IPS DF 4.7 (cell line): ENCODE data around the gene CFAP299.

Experiments
- DNase-seq: peaks from one replicate; pipeline ENCODE4 v3.0.0-alpha.2; 2013; ENCODE audit warnings: low spot score; ENCODE audit errors: extremely low read depth

CFAP299 gene

DNA sequence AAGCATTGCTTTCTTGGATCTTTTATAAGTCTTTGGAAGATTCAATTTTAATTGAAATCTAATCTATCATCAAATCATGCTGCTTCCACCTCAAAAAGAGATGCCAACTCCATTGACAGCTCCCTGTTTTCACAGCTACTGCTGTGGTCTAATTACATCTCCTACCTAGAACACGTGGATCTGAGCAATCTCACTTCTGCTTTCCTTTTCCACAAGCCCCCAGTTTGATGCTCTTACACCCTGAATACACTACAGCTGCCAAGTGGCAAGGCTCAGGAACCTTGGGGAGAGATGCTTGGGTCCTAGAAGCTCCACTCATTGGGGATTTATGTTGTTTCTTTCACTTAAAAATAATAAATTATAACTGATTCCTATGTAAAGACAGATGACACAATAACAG, 172.0 kb downstream of the CFAP299 start:
- no peak for DNase-seq

DNA sequence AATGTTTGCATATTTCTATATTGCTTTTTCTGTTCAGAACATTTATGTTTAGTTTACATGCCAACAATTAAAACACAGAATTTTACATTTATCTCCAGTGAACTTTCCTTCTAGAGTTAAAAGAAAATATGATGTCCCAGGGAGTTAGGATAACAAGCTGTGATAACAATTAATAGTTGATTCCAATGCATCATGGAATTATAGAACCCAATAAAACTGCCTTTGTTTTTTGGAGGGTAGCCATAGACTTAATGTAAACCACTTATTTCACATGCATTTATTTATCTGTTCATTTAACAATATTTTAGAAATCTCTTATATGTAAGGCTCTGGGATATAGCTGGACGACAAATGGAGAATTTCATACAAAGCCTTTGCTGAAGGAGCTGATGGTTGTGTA, 180.0 kb downstream of the CFAP299 start:
- no peak for DNase-seq

DNA sequence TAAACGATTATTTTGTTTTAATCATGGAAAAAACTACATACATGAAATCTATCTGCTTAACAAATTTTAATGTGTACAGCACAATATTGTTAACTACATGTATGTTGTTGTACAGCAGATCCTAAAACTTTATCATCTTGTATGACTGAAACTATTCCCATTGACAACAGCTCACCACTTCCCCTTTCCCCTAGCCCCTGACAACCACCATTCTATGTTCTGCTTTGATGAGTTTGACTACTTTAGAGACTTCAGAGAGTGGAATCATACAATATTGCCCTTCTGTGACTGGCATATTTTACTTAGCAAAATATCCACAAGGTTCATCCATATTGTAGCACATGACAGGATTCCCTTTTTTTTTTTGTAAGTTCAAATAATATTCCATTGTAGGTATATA, 185.9 kb downstream of the CFAP299 start:
- DNase-seq, result no peak

DNA sequence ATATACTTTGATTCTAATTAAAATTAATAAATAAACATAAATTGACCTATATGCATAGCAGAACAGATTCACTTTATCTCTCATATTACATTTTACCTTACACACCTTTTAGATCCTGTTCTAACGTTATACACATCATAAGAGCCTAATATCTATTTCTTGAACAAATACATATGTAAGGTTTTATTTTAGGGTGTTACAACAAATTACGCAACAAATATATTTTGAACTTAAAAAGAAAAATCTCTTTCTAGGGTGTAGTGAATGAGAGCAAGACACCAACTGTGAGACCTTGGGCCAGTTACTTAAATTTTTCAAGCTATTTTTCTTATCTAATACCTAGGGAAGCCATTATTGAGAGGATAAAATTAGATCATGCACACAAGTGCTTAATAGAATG, 191.2 kb downstream of the CFAP299 start:
- no peak for DNase-seq

DNA sequence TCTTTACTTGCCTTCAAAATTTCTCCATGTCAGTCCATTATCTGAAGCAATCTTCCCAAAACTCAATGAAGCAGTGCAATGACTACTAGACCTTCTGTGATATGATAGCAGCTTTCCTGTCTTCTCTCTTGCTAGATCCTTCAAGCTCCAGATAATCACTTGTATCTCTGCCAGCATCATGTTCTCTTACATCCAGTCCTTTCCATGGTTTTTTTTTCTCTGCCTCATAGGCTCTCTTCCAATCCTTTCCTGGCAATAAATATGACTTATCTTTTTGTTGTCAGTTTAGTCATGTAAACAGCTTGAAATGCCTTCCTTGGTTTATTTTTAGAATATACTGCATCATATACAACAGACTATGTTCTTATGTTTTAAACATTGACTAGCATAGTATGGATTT, 193.5 kb downstream of the CFAP299 start:
- no peak for DNase-seq

DNA sequence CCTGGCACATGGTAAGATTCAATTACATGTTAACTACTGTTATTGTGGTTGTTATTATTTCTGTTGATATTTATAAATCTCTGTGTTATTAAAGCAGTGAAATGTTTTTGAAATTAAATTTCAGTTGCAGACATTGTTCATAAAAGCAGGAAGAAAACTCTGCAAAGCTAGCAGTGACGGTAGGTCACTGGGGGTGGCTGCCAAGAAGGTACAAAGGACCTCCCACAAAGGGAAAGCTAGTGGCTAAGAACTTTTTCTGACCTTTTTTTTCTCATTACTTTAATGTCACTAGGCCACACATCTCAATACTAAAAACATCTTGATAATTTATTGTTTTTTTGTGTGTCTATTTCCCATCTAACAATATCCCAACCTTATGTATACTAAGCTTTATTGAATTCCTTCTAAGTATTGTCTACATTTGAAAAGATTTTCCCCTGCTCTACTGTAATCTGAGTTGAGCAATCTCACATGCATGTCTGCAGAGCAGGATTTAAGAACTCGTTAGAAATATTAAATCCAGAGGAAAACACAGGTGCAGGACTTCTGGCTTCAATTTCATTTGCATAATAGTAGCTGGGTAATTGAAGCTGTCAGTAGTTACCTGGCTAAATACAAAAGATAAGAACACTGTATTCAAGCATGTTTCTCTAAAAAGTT, 197.3 kb downstream of the CFAP299 start:
- DNase-seq, result no peak

DNA sequence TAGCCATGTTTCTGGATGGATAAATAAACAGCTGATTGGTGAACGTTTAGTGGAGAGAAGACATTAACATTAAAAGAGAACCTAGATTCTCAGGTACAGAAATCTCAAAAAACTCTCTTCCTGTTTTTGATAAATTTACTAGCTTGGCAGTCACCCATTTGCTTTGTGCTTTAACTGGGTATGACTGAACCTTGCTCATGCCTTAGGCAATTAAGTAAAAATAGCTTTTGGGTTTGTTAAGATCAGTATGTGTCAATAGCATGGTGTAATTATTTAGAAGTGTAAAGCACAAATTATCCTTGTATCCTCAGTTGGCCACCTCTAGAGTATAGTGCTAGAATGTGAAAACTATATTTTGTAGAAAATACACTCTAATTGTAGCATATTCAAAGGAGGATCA, 200.0 kb downstream of the CFAP299 start:
- no peak for DNase-seq

DNA sequence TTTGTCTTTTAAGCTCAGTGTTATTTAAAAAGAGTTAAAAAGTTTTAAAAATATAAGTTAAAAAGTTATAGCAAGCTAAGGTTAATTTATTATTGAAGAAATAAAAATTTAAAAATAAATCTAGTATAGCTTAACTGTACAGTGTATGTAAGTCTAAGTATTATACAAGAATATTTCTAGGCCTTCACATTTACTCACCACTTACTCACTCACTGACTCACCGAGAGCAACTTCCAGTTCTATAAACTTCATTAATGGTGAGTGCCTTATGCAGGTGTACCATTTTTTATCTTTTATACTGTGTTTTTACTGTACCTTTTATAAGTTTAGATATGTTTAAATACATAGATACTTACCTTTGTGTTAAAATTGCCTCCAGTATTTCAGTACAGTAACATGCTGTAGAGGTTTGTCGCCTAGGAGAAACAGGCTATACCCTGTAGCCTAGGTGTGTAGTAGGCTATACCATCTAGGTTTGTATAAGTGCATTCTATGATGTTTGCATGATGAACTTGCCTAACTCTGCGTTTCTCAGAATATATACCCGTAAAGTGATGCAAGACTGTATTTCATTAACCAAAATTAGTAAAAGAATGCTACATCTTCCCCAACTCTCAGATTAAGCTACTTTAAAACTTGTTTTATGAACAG, 202.9 kb downstream of the CFAP299 start:
- no peak for DNase-seq

DNA sequence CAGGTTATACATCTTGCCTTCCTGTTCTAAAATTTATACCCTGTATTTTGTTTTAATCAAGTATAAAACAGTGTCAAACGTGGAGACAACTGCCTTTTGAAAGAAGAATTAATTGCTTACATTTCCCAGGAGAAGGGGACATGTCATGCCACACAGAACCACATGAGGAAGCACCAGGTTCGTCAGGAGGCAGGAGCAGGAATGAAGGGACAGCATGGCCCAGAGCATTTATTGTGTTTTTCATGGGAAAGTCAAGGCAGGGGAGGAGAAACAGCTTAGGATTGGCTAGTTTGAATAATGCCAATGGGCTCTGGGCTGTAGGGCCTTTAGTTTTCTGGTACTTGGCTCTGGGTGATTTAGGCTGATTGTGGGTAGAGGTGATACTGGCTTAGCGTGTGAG, 203.7 kb downstream of the CFAP299 start:
- DNase-seq, result no peak

DNA sequence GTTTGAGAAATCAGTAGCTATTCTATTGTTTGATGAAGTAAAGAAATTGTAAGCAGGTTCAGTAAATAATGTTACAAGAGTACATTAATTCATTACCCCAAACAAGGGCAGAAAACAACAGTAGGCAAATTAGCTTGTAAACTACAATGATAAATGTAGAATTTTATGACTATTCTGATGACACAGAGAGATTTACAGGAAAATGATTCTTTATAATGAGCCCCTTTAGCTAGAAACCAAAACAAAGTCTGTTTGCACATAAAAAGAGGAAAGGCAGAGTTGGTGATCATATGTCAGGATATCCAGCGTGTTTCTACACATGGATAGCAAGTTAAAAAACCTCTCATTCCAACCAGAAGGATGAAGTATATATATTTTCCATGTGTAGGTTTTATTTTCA, 204.8 kb downstream of the CFAP299 start:
- no peak for DNase-seq

DNA sequence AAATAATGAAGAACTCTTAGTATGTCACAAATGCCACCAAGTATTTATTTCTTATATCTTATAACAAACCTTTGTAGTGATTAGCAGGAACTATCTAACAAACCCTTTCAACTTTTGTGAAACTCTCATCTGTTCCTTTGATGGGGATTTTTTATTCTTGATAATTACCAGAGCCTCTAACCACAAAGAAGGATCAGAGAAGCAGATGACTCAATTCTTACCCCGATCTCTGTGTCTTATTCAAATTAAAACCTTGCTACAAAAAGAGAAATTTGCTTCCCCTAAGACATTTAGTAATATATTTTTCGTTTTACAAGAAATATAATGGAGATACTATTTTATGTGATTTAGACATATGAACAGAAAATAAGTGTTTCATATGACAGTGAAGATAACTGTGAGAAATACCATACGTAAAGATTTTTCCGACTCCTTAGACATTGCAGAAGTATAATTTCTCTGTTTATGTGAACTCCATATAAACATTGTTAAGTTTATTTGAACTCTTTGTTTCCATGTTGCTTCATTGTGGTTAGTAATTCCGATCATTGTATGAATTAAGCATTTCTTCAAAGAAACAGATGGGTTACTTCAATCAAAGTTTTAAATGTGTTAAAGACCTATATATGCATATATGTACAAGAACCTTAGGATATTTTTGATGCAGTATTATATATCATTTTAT, 205.4 kb downstream of the CFAP299 start:
- DNase-seq, result no peak

DNA sequence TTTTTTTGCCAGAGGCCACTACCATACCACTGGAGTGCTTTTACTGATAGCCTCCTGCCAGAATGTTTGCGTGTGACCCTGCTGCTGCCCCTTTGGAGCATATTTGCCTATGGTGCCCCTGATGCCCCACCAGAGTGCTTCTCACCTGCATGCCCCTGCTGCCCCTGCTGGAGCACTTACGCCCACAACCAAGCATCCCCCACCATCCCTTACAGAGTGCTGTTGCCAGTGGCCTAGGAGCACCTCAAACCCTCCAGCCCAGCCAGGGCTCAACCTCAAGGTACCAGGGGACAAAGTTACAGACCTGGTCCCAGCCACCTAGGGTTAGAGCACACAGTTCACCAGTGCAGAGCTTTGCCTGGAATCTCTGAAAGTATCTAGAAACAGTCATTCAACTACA, 207.2 kb downstream of the CFAP299 start:
- DNase-seq, result no peak

DNA sequence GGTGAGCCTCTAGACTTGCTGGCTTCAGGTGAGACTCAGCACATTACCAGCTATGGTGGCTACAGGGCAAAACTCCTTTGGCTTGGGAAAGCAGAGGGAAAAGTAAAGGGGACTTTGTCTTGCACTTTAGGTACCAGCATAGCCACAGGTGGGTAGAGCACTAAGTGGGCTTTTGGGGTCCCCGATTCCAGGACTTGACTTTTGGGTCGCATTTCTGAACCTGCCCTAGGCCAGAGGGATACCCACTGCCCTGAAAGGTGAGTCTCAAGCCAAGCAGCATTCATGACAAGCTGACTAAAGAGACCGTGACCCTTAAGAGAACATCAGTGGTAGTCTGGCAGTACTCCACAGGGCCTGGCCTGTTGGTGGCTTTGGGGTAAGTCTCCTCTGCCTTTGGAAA, 224.8 kb downstream of the CFAP299 start:
- no peak for DNase-seq

DNA sequence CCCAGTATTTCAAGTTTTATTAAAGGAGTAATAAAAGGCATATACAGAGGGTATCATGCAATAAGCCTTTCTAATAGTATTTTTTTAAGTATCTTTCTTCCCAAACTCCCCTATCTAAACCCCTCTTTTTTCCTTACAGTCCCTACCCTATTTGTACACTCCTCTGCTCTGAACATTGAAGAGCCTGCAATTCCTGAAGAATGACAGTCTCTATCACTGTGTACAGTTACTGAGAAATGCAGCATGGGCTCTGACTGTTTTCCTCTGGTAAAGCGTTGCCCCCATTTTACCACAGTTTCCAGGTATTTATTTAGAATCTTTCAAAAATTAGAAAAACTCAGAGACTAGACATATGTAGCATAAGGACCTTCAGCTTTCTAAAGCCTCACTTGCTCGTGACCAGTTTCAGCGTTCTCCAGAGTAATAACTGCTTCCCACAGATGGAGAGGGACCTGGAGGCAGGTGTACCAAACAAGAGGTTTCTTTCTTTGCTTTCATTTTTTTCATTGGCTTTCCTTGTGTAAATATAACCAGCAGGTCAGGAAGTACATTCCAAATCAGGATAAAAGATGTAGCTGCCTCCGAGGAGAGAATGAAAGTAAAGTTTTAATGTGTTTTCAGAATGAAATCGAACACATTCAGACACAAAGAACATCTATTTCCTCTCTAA, 230.8 kb downstream of the CFAP299 start:
- no peak for DNase-seq

DNA sequence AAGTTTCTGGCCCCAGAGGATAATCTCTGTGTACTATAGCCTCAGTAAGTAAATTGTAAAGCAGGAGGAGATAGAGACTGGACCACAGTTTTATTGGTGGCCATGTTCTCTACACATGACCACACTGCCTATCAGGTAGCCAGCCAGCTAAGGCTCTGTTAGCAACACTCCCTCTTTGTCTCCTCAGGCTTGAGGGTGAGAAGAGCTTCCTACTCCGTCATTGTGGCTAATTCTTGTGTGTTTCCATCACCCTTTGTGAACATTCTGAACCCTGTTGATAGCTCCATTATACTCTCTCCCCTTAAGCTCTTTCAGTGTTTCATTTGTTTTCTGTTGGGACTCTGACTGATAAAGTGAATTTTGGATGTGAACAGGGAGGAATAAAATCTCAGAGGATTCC, 233.4 kb downstream of the CFAP299 start:
- DNase-seq, result no peak

DNA sequence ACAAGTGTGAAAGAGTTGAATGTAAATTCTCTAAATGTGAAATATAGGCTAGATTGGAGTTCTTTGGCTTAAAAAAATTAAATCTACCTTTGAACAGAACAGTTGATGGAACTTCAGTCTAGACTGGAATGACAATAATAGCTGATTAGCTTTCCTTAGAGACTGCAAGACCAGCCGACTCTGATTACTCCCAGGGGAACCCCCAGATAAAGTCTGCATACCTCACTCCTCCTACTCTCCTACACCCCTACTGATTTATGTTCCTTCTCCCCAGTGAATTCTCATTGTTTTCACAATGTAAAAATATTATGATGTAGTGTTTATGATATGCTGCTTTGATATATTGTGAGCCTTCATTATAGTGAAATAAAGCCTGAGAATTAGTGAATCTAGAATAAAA, 241.3 kb downstream of the CFAP299 start:
- no peak for DNase-seq

DNA sequence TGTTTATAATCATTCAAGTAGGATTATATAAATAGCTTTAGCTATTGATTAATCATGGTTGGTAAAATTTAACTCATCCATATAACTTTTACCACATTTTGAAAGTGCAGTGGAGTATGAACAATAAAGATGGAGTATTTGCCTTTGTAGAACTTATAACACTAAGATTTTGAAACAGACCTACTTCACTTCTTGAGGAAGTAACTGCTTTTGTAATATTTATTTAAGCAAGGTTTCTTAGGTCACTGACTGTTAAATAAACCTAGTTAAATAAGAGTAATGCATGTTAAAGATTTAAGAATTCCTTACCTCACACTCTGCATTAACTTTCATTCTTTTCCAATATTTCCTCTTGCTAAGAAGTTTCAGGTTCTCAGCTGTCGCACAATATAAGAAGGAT, 242.5 kb downstream of the CFAP299 start:
- no peak for DNase-seq

DNA sequence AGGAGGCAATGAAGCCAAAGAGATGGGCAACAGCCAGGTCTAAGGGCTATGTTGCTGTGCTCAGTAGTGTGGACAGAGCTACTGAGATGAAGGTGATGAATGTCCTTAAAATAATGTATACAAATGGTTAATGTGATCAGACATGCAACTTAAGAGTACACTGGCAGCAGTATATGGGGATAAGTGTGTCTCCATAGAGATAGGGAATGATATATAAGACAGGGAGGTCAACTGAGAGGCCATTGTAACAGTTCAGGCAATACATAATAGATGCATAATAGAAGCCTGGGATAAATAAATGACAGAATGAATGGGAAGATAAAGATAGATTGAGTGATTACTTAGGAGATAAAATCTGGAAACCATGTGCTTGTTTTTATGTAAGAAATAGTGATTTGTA, 250.0 kb downstream of the CFAP299 start:
- no peak for DNase-seq

DNA sequence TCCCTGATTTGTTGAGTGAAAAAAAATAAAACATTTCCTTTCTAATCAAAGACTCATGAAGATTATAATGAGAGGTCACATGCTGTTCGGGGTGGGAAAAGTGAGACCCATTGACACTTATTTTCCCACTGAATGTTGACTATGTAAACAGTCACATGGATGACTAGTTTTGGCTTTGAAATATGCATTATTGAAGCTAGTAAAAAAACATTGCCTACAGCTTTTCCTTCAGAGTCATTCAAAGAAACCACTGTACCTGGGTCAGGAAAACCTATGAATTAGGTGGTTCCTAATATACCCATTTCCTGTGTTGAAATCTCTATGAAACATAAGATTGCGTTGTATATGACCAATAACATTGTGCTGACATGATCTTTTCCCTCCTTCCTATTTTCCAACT, 251.2 kb downstream of the CFAP299 start:
- no peak for DNase-seq

DNA sequence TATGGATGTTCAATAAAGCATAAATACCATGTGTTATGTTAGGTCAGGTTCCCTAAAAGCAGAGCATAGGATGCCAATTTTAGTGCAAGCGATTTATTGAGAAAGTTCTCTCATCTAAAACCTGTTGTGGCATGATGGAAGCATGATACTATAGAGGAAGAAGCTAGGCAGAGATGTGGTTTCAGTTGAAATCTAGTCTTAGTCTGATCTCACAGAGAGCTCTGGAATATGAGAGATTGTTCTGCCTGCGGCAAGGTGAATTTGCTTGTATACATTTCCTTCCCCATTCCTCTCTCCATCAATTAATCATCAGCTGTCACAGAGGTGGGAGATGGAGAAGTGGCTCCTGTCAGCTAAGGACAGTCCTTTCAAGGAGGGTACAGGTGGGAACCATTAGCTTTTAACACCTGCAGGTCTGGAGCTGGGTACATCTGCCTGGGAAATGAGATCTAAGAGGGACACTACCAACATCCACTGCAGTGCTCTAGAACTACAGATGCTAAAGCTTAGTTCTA, 252.4 kb downstream of the CFAP299 start:
- no peak for DNase-seq

DNA sequence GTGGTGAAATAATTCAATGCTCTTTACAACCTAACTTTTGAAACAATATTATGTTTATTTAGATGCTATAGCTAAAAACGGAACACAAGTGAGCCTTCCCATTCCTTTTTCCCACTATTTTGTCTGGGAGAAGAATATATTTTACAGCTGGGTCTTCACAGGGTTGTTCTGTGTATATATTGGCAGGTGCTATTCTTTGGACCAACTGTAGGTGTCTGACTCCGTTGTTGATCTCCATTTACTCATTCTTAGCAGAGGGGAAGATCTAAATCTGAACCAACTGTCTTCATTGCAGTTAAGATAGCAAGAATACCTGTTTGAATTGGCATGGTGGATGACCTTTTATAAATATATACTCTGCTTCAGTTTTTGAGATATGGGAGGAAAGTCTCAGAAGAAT, 257.4 kb downstream of the CFAP299 start:
- no peak for DNase-seq

DNA sequence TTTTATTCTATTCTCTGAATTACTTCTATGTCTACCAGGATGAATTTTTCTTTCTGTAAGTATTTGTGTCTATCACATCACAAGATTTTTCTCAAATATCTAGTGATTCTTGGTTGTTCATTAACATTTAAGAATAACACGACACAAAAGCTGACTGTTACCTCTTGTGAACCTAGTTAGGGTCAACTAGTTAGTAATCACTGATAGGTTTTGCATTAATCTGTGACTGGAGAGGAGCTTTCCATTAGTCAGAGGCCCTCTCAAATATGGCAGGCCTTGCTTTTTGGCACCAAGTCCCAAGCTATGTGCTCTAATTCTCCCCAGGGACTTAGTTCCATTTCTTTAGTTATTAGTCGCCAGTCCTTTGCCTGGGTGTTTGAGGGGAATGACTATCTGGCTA, 259.2 kb downstream of the CFAP299 start:
- DNase-seq, result no peak
